Osteoblast (primary cell): ENCODE results near the gene AP1S3. TPM values are rescaled to one million over a fixed set of nuclear protein-coding genes. Genes with fewer than 3 reads are reported as not detected.

Source experiments
- DNase-seq: peaks from one replicate; pipeline ENCODE4 v3.0.0; 2011; ENCODE audit warnings: low spot score, mixed read lengths; ENCODE audit not compliant: insufficient read length; ENCODE audit errors: missing footprints
- H2AFZ ChIP-seq: 2 replicates; pipeline ENCODE4 v1.6.0; 2011; ENCODE audit warnings: mild to moderate bottlenecking, low read length
- H3K27ac ChIP-seq: 2 replicates; pipeline ENCODE4 v1.5.1; 2011; ENCODE audit warnings: mild to moderate bottlenecking, low read depth, low read length, moderate library complexity
- H3K27me3 ChIP-seq: 2 replicates; pipeline ENCODE4 v1.6.0; 2012; ENCODE audit warnings: mild to moderate bottlenecking, control low read depth, inconsistent platforms, low read length, moderate library complexity; ENCODE audit not compliant: insufficient read depth
- H3K36me3 ChIP-seq: 2 replicates; pipeline ENCODE4 v1.5.1; 2011; ENCODE audit warnings: mild to moderate bottlenecking, low read length, control low read depth, moderate library complexity; ENCODE audit not compliant: insufficient read depth
- H3K4me1 ChIP-seq: 2 replicates; pipeline ENCODE4 v1.5.1; 2011; ENCODE audit warnings: mild to moderate bottlenecking, low read length, control low read depth, moderate library complexity; ENCODE audit not compliant: insufficient read depth
- H3K4me2 ChIP-seq: 2 replicates; pipeline ENCODE4 v1.6.0; 2011; ENCODE audit warnings: mild to moderate bottlenecking, low read length; ENCODE audit not compliant: insufficient read depth
- H3K4me3 ChIP-seq: fragments of 200-600 bp; sonication (generic); 3 replicates; pipeline ENCODE4 v1.5.1; 2012; ENCODE audit warnings: mild to moderate bottlenecking, low read length, inconsistent platforms; ENCODE audit not compliant: insufficient read depth
- H3K79me2 ChIP-seq: 2 replicates; pipeline ENCODE4 v1.6.0; 2012; ENCODE audit warnings: mild to moderate bottlenecking, low read length, control low read depth, inconsistent platforms; ENCODE audit not compliant: insufficient read depth
- H3K9me3 ChIP-seq: 2 replicates; pipeline ENCODE4 v1.5.1; 2011; ENCODE audit warnings: low read depth, low read length, control low read depth
- H4K20me1 ChIP-seq: 2 replicates; pipeline ENCODE4 v1.6.0; 2012; ENCODE audit warnings: mild to moderate bottlenecking, low read length, control low read depth; ENCODE audit not compliant: insufficient read depth
- CTCF ChIP-seq: IDR thresholded peaks from 2 replicates; pipeline ENCODE4 v1.5.1; 2011; ENCODE audit warnings: mild to moderate bottlenecking, low read depth, low read length, moderate library complexity; ENCODE audit errors: extremely low read depth
- total RNA-seq: library from RNA; depleted of rRNA; stranded (reverse); fragments of >200 nt; gene quantifications from 2 replicates; pipeline ENCODE4 v1.2.3, GENCODE V29; 2012

Gene AP1S3
- total RNA-seq, 1 donor, result 2.2 TPM

DNA sequence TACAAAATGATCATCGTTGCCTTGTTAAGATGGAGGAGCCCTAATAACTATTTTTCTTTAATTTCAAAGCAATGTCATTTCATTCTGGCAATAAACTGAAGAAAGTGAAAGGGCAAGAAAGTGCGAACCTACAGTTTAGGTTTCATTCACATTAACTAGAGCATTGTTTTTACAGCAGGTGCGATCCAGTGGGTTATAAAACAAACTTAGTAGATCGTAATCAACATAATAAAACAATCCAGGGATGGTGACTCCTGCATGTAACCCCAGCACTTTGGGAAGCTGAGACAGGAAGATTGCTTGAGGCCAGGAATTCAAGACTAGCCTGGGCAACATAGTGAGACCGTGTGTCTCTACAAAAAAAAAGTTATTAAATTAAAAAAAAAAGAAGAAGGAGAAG, 51.1 kb downstream of the AP1S3 start:
- no peak for TF ChIP-seq CTCF
- Histone ChIP-seq H2AFZ (no peak overlapping the region), H3K4me3 (no peak overlapping the region), H3K27ac (no peak overlapping the region), H3K36me3 (no peaks in the 10 kb centered on the region), H3K4me2 (no peak overlapping the region), H3K4me1 (no peaks in the 10 kb centered on the region), H4K20me1 (no peaks in the 10 kb centered on the region), H3K9me3 (no peaks in the 10 kb centered on the region), H3K79me2 (peaks cover 2% of the 10 kb centered on the region), H3K27me3 (no peaks in the 10 kb centered on the region)
- no peak for DNase-seq

DNA sequence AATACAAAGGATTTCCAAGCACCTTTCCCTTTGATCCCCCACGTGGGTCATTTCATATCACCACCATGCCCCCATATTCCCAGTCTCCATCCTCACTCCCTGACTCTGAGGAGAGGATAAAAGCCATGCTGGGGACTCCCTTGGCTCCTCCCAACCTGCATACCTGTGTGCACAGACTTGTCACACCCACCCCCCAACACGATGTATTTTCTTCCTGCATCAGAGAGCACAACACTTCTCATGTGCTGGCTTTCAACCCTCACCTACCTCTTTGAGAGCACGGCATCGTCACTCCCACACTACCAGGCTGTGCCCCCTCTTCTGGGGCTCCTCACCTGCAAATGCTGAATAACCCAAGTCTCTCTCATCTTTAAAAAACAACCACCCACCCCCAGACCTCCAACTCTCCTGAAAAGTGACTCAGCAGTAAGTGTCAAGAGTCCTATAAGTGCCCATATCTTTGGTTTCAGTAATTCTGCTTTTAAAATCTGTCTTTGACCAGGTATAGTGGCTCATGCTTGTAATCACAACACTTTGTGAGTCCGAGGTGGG, 53.1 kb downstream of the AP1S3 start:
- Histone ChIP-seq H3K4me1 (no peaks in the 10 kb centered on the region), H3K36me3 (no peaks in the 10 kb centered on the region), H2AFZ (no peak overlapping the region), H4K20me1 (no peaks in the 10 kb centered on the region), H3K27me3 (no peaks in the 10 kb centered on the region), H3K4me2 (no peak overlapping the region), H3K79me2 (peaks cover 2% of the 10 kb centered on the region), H3K27ac (no peak overlapping the region), H3K9me3 (no peaks in the 10 kb centered on the region), H3K4me3 (no peak overlapping the region)
- no peak for TF ChIP-seq CTCF
- no peak for DNase-seq

- Histone ChIP-seq H3K79me2 (peaks cover 2% of the 10 kb centered on the region), H3K4me3 (no peak overlapping the region), H4K20me1 (no peaks in the 10 kb centered on the region), H3K4me1 (no peaks in the 10 kb centered on the region), H3K9me3 (no peaks in the 10 kb centered on the region), H3K36me3 (no peaks in the 10 kb centered on the region), H2AFZ (no peak overlapping the region), H3K4me2 (no peak overlapping the region), H3K27ac (no peak overlapping the region), H3K27me3 (no peaks in the 10 kb centered on the region)
- DNase-seq, result no peak
- TF ChIP-seq CTCF, result no peak
Measured at GRCh38 chr2:223782629-223783028, 54.8 kb downstream of the AP1S3 start.

DNA sequence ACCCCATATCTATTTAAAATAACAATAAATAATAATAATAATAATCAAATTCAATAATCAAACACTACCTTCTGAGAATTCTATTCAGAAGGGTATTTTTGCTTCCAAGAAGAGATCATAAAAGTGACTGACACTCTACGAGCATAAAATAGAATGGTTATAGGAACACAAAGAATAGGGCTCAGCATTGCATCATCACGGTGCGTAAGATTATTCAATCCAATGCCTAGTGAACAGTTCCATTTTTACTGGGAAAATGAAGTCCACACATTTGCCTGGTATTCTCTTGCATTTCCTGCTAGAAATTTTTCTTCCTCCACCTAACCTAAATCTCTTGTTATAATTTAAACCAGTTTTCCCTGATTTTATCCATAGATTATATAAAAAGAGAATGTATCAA, 55.8 kb downstream of the AP1S3 start:
- no peak overlapping the region for H3K27ac ChIP-seq
- no peak overlapping the region for H3K4me3 ChIP-seq
- H3K27me3 ChIP-seq, result no peaks in the 10 kb centered on the region
- no peak overlapping the region for H2AFZ ChIP-seq
- no peaks in the 10 kb centered on the region for H4K20me1 ChIP-seq
- no peak for DNase-seq
- H3K9me3 ChIP-seq, result no peaks in the 10 kb centered on the region
- H3K79me2 ChIP-seq, result peaks cover 2% of the 10 kb centered on the region
- TF ChIP-seq CTCF, result no peak
- H3K4me2 ChIP-seq, result no peak overlapping the region
- H3K4me1 ChIP-seq, result no peaks in the 10 kb centered on the region
- no peaks in the 10 kb centered on the region for H3K36me3 ChIP-seq
